K562 (cell line): ENCODE measurements around the gene DHRS3. TPM values are rescaled to one million over a fixed set of nuclear protein-coding genes. Genes with fewer than 3 reads are reported as not detected.

Experiments
- BRD9 ChIP-seq: fragments of 450-650 bp; IDR thresholded peaks from 2 replicates; pipeline ENCODE4 v1.6.1; 2018; ENCODE audit warnings: low read depth; ENCODE audit not compliant: partially characterized antibody
- DPF2 ChIP-seq: fragments of 450-650 bp; IDR thresholded peaks from 2 replicates; pipeline ENCODE4 v1.6.1; 2016
- EHMT2 ChIP-seq: fragments of 450-650 bp; IDR thresholded peaks from 2 replicates; pipeline ENCODE4 v1.6.1; 2018; ENCODE audit warnings: antibody characterized with exemption
- FOXK2 ChIP-seq, 2 experiments: fragments of 450-650 bp; IDR thresholded peaks in 1 of 2; conservative IDR thresholded peaks in 1 of 2; 2 replicates each; pipeline ENCODE4 v1.6.1; 2016; ENCODE audit warnings: low read depth in 2 of 2, mild to moderate bottlenecking in 1 of 2
- LARP7 ChIP-seq: fragments of 450-650 bp; IDR thresholded peaks from 2 replicates; pipeline ENCODE4 v1.6.1; 2016
- MCM7 ChIP-seq, 2 experiments: fragments of 450-650 bp; IDR thresholded peaks; 2 replicates each; pipeline ENCODE4 v1.6.1; 2016 to 2018
- NCOR1 ChIP-seq: fragments of 450-650 bp; IDR thresholded peaks from 2 replicates; pipeline ENCODE4 v1.6.1; 2016; ENCODE audit warnings: mild to moderate bottlenecking, moderate library complexity
- NFATC3 ChIP-seq: fragments of 450-650 bp; IDR thresholded peaks from 2 replicates; pipeline ENCODE4 v1.6.1; 2017; ENCODE audit warnings: mild to moderate bottlenecking
- OTX1 ChIP-seq: fragments of 450-650 bp; formaldehyde crosslinking; IDR thresholded peaks from 2 replicates; pipeline ENCODE4 v1.4.0; 2022; ENCODE audit warnings: mild to moderate bottlenecking
- SMARCE1 ChIP-seq: fragments of 450-650 bp; IDR thresholded peaks from 2 replicates; pipeline ENCODE4 v1.7.1; 2016; ENCODE audit warnings: mild to moderate bottlenecking
- ZNF407 ChIP-seq: fragments of 450-650 bp; IDR thresholded peaks from 2 replicates; pipeline ENCODE4 v1.6.1; 2016; ENCODE audit warnings: low read depth
- polyA plus RNA-seq, 8 experiments: library from polyadenylated mRNA; depleted of rRNA in 4 of 8; stranded (reverse) in 5 of 8; unstranded in 3 of 8; fragments of >200 nt; fragmentation: Nextera tagmentation in 2 of 8; fragmentation: Illumina TruSeq in 1 of 8; extraction: Ambion mirVana in 2 of 8; extraction: Trizol in 1 of 8; gene quantifications; 2 replicates each; pipeline versions ENCODE4 v1.2.1 to v1.2.3, GENCODE V29; 2011 to 2014; ENCODE audit warnings: inconsistent platforms in 1 of 8, missing spikeins in 1 of 8
- total RNA-seq, 7 experiments: library from RNA; depleted of rRNA in 6 of 7; stranded (reverse); fragments of >200 nt in 6 of 7; fragmentation: Illumina TruSeq in 2 of 7; extraction: Trizol in 2 of 7; gene quantifications; 2 replicates each; pipeline versions ENCODE4 v1.2.1 to v1.2.3, GENCODE V29; 2011 to 2021; ENCODE audit warnings: low replicate concordance in 1 of 7
- TF ChIP-seq, protein P1 (sequence below), 2 experiments: fragments of 450-650 bp; IDR thresholded peaks; 2 replicates each; pipeline ENCODE4 v1.6.1; 2018; ENCODE audit warnings: mild to moderate bottlenecking in 2 of 2, low read depth in 1 of 2; ENCODE audit not compliant: partially characterized antibody in 2 of 2
- TF ChIP-seq, protein P2 (sequence below): fragments of 450-650 bp; IDR thresholded peaks from 2 replicates; pipeline ENCODE4 v1.6.1; 2016; ENCODE audit warnings: mild to moderate bottlenecking

The DHRS3 gene
- total and polyA plus RNA-seq, 9 of the 15 experiments (the other 6 are each of a cell fraction or from before 2014, with no cell fraction given): 21.0 to 116 (median 58.7) TPM

- TF ChIP-seq OTX1 (peak; percentile 85; the same call in 1 of the 2 replicates), EHMT2 (peak; percentile 93), DPF2 (peak; percentile 79; the same call in 1 of the 2 replicates), LARP7 (peak; percentile 99), FOXK2 (conservative IDR thresholded peaks at IDR 0.05 in 1 of 2, IDR thresholded peaks at IDR 0.05 in 1 of 2; ENCODE audit: low read depth in 2 of 2) (peak in 1 of 2 experiments; percentile 38; a peak in 2 of 4 replicates), SMARCE1 (0 out of 2 replicates have a peak, but pooled peaks have one; percentile 31), NFATC3 (peak; percentile 68; the same call in 1 of the 2 replicates), ZNF407 (peak; percentile 71), MCM7 (IDR thresholded peaks at IDR 0.05) (peak in 1 of 2 experiments; percentile 94; a peak in 3 of 4 replicates), NCOR1 (peak; percentile 19; the same call in 1 of the 2 replicates), BRD9 (peak; percentile 90)
- TF ChIP-seq, protein P1, sequence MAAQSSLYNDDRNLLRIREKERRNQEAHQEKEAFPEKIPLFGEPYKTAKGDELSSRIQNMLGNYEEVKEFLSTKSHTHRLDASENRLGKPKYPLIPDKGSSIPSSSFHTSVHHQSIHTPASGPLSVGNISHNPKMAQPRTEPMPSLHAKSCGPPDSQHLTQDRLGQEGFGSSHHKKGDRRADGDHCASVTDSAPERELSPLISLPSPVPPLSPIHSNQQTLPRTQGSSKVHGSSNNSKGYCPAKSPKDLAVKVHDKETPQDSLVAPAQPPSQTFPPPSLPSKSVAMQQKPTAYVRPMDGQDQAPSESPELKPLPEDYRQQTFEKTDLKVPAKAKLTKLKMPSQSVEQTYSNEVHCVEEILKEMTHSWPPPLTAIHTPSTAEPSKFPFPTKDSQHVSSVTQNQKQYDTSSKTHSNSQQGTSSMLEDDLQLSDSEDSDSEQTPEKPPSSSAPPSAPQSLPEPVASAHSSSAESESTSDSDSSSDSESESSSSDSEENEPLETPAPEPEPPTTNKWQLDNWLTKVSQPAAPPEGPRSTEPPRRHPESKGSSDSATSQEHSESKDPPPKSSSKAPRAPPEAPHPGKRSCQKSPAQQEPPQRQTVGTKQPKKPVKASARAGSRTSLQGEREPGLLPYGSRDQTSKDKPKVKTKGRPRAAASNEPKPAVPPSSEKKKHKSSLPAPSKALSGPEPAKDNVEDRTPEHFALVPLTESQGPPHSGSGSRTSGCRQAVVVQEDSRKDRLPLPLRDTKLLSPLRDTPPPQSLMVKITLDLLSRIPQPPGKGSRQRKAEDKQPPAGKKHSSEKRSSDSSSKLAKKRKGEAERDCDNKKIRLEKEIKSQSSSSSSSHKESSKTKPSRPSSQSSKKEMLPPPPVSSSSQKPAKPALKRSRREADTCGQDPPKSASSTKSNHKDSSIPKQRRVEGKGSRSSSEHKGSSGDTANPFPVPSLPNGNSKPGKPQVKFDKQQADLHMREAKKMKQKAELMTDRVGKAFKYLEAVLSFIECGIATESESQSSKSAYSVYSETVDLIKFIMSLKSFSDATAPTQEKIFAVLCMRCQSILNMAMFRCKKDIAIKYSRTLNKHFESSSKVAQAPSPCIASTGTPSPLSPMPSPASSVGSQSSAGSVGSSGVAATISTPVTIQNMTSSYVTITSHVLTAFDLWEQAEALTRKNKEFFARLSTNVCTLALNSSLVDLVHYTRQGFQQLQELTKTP (IDR thresholded peaks at IDR 0.05; ENCODE audit: low read depth in 1 of 2, partially characterized antibody in 2 of 2): peak; percentile 54 to 58
- TF ChIP-seq, protein P2, sequence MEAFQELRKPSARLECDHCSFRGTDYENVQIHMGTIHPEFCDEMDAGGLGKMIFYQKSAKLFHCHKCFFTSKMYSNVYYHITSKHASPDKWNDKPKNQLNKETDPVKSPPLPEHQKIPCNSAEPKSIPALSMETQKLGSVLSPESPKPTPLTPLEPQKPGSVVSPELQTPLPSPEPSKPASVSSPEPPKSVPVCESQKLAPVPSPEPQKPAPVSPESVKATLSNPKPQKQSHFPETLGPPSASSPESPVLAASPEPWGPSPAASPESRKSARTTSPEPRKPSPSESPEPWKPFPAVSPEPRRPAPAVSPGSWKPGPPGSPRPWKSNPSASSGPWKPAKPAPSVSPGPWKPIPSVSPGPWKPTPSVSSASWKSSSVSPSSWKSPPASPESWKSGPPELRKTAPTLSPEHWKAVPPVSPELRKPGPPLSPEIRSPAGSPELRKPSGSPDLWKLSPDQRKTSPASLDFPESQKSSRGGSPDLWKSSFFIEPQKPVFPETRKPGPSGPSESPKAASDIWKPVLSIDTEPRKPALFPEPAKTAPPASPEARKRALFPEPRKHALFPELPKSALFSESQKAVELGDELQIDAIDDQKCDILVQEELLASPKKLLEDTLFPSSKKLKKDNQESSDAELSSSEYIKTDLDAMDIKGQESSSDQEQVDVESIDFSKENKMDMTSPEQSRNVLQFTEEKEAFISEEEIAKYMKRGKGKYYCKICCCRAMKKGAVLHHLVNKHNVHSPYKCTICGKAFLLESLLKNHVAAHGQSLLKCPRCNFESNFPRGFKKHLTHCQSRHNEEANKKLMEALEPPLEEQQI: peak; percentile 62; the same call in 1 of the 2 replicates
Observed at GRCh38 chr1:12657885-12658512, 40.0 kb upstream of the DHRS3 start (continued).
